Activated effector memory CD4-positive, alpha-beta T cell treated with anti-CD3 and anti-CD28 coated beads, Interleukin-2, amount 50 U/mL, for 16 hours (primary cell): Measurements from ENCODE around the gene FSD1L.
"Not testable (repeated sequence)": the region's sequence is repeated elsewhere in the genome, so short reads cannot be mapped to it uniquely, and the experiment has no call there.

ENCODE experiments used
- DNase-seq: peaks from one replicate; pipeline ENCODE4 v3.0.0-alpha.2; 2020

FSD1L gene

GRCh38 chr9:105496826-105497225 is 49.0 kb downstream of the FSD1L start:
- DNase-seq = no peak

GRCh38 chr9:105497704-105498103 is 49.9 kb downstream of the FSD1L start:
- DNase-seq = no peak

GRCh38 chr9:105500108-105500766 is 52.4 kb downstream of the FSD1L start:
- DNase-seq = no peak

DNA sequence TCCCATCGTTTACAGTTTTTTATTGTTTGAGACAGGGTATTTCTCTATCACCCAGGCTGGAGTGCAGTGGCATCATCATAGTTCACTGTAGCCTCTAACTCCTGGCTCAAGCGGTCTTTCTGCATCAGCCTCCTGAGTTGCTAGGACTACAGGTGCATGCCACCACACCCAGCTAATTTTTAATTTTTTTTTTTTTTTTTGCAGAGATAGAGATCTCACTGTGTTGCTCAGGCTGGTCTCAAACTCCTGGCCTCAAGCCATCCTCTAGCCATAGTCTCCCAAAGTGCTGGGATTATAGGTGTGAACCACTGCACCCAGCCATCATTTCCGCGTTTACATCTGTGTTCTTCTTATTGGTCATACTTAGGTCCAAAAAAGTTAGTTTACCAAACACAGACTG is 53.6 kb downstream of the FSD1L start:
- no peak for DNase-seq

DNA sequence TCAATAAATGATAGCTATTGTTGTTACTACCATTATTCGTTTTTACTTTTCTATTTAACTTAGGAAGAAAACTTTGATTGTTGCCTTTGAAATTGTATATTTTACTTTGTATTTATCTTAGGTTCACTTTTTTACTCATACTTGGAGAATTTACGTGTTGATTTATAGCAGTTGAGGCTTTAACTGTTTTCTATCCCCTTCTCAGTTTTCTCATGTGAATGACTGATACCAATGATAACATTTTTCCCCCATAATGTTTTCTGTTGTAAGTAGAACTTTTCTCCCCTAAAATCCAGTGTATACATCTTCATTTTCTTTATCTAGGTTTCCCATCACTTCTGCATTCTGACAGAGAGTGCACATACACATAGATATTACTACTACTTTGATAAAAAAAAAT is 54.4 kb downstream of the FSD1L start:
- no peak for DNase-seq

GRCh38 chr9:105503881-105504280 is 56.0 kb downstream of the FSD1L start:
- DNase-seq = no peak

DNA sequence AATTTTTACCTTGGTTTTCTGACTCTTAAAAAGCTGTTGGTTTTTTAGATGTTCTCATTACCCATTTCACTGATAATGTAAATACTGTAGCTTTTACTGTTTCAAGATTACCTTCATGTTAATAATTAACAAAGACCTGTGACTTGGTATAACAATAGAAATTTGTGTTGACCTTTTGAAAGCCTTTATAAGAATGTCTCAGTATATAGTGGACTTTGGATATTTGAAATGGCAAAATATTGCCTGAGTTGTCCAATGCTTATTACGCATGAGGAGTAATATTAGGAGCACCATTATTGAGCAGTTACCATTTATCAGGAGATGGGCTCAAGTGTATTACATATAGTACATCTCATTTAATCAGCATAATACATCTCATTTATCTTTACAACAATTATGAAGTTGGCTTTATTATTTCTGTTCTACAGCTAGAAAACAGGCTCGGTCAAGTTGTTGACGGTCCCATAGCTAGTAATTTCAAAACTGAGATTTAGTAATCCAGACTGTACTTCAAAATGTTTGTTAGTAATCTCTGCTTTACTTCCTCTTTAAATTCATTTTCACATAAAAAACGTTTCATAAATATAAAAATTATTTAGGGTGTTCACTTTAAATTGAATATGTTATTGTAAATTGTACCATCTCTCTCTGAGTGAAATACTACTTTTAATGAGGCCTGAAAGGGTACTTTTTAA is 59.4 kb downstream of the FSD1L start:
- DNase-seq = no peak

GRCh38 chr9:105508530-105508929 is 60.7 kb downstream of the FSD1L start:
- no peak for DNase-seq

GRCh38 chr9:105510024-105510423 is 62.2 kb downstream of the FSD1L start:
- no peak for DNase-seq

DNA sequence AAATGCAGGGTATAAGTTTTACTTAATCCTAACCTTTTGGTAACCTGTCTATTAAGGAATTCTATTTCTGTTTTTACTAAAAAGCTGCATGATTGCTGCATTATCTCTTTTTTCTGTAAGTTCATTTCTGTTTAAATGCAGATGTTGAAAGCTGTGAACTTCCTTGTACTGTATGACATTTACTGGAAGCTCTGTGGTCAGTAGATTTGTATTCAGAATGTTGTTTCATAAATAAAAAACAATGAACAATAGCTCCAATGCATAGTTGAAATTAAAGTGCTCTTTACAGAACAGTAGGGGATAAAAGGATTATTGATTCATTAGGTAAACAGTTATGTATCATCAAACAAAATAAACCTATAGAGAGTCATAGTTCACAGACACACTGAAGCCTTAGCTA is 63.6 kb downstream of the FSD1L start:
- DNase-seq = no peak

DNA sequence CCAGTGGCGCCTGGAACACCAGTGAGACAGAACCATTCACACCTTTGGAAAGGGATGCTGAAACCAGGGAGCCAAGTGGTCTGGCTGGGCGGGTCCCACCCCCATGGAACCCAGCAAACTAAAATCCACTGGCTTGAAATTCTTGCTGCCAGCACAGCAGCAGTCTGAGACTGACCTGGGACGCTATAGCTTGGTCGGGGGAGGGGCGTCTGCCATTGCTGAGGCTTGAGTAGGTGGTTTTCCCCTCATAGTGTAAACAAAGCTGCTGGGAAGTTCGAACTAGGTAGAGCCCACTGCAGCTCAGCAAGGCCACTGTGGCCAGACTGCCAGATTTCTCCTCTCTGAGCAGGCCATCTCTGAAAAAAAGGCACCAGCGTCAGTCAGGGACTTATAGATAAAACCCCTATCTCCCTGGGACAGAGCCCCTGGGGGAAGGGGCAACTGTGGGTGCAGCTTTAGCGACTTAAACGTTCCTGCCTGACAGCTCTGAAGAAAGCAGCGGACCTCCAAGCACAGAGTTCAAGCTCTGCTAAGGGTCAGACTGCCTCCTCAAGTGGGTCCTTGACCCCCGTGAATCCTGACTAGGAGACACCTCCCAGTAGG is 68.1 kb downstream of the FSD1L start:
- DNase-seq = no peak

DNA sequence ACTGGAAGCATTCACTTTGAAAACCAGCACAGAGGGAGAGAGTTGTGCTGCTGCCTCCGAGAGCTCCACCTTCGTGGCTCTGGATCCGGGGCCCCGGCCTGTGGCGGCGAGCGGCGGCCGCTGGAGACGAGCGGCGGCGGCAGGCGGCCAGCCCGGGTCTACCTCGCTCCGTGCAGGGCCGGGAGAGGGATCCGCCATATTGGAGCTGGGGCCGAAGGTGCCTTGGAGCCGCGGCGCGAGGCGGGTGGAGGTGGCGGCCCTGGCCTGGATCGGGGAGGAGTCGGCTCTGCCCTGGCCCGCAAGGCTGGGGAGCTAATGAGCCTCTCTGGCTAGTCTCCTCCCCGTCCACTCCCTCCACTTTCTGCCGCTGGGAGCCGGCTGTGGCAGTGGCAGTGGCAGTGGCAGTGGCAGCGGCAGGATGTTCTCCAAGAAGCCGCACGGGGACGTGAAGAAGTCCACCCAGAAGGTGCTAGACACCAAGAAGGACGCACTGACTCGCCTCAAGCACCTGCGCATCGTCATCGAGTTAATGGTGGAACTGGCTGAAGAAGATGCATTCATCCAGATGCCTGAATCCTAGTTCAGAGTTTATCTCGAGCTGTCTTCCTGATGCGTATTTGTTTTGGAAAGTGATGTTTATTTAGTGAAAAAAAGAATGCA is 72.0 kb downstream of the FSD1L start:
- peak; percentile 76 for DNase-seq

DNA sequence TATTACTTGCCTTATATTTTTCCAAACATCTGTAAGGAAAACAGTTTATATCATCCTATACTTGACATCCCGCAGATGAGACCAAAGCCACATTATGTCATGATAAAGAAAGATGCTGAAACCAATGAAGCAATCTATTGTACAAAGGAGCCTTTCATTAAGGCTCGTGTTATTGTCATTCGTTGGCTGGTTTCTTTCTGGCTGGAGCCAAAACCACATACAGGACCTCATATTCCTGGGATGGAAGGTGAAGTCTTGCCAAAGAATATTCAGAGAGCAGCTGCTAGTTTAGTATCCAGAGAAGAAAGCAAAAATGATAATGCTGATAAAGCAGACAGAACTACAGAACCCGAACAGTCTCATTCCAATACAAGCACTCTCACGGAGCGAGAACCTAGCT is 73.2 kb downstream of the FSD1L start:
- not testable (repeated sequence) for DNase-seq

DNA sequence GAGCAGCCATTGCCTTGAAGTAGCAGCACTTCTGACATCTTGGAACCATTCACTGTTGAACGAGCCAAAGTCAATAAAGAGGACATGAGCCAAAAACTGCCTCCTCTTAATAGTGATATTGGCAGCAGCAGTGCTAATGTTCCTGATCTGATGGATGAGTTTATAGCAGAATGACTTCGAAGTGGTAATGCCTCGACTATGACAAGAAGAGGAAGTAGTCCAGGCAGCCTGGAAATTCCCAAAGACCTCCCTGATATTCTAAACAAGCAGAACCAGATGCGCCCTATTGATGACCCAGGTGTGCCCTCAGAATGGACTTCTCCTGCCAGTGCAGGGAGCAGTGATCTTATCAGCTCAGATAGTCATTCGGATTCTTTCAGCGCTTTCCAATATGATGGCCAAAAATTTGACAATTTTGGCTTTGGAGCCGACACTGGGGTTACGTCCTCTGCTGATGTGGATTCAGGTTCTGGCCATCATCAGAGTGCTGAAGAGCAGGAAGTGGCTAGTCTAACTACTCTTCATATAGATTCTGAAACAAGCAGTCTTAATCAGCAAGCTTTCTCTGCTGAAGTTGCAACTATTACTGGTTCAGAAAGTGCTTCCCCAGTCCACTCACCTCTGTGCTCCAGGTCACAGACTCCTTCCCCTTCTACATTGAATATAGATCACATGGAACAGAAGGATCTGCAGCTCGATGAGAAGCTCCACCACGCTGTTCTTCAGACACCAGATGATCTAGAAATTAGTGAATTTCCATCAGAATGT is 75.0 kb downstream of the FSD1L start:
- DNase-seq = not testable (repeated sequence)

DNA sequence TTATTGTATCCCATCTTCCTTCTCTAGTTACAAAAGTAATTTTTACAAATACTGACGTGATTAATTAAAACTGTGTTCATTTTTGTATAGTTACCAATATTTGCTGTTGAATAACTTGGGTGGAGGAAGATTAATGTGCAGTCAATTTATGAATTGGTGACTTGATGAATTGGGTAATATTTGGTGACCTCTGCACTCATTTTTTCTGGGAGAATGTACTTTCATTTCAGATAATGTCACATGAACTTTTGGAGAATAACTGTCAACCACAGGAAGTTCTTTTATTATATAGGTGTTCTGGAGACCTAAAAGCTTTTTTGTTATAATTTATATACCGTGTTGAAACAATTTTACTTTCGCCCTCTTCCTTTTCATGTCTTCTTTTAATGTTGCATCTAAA is 83.7 kb downstream of the FSD1L start:
- no peak for DNase-seq

GRCh38 chr9:105535920-105536668 is 88.3 kb downstream of the FSD1L start:
- no peak for DNase-seq

DNA sequence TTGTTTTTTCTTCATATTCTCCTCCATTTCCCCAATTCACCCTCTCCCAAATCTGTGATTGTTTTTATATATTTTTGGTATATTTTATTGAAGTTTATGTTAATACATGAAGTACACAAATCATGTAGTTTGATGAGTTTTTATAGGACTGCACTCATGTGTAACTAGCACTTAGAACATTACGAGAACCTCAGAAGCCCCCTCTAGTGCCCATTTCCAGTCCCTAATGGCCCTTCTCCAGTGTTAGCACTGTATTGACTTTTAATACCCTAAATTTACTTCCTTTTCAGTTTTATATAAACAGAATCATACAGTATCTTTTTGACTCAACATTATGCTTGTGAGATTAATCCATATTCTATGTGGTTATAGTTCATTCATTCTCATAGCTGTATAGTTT is 91.6 kb downstream of the FSD1L start:
- no peak for DNase-seq

DNA sequence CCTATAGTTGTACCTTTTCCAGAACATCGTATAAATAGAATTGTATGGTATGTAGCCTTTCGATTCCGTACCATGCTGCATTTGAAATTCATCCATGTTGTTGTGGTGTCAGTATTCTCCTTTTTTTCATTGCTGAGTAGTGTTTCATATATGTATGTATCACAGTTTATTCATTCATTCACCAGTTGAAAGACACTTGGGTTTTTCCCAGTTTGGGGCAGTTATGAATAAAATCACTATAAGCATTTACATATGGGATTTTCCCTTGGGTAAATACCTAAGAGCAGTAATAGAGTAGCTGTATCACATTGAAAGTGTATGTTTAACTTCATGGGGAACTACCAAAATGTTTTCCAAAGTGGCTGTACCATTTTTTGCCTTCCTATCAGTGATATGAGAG is 94.0 kb downstream of the FSD1L start:
- no peak for DNase-seq

GRCh38 chr9:105554042-105554441 is 106.2 kb downstream of the FSD1L start:
- peak; percentile 51 for DNase-seq

DNA sequence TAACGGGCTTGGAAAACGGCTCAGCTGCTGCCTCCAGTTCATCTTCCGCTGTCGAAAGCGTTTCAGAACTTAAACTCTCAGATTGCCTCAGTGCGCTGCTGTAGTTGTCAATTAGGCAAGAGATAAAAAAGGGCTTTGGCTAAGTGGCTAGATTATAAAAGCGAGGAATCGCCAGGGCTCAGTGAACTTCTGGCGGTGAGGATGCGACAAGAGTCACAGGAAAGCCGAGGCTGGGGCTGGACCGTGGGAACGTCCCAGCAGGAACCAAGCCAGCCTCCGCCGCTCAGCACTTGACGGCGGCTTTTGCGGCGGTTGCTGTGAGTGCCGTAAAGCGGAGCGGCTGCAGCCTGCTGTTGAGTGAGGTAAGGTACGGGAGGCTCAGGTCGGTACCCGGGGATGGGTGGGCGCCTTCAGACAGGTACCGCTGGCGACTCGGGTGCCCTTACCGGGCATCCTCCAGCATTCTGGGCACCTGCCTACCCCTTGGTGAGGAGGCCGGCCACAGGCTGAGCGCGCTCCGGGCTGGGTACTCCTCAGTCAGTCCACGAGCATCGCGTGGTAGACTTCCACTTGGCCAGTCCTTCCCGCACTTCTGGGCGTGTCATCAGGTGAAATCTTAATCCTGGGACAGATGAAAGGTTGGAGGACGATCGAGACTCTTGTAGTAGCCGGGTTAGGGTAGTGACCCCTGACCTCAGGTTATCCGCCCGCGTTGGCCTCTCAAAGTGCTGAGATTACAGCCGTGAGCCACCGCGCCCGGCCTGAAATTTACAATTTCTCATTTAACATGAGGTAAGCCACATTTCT is 110.2 kb downstream of the FSD1L start, which contains the start of gene FKTN:
Gene FKTN, plus strand, starts transcription at position 328 of the 807 bp plus-strand sequence. CDS start 16,902 bp downstream, outside the sequence.
- peak; percentile 93 for DNase-seq

DNA sequence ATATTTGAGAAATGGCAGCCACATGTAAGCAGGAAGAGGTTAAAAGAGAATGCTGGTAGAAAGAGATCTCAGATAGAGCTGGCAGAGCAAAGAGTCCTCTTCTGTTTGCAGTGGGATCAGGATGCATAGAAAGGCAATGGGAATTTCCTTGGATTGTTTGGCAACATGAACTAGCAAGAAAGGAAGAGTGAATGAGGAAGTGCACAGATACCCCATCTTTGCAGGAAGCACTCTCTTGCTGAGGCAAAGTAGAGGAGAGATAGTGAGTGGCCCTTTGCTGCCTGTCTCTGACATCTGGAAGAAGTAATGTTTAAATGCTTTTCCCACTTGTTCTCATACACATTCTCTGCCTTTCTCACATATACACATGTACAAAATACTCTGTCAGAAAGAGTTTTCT is 124.6 kb downstream of the FSD1L start:
- DNase-seq = no peak
